ENCODE results near the gene NEURL1.

DNA sequence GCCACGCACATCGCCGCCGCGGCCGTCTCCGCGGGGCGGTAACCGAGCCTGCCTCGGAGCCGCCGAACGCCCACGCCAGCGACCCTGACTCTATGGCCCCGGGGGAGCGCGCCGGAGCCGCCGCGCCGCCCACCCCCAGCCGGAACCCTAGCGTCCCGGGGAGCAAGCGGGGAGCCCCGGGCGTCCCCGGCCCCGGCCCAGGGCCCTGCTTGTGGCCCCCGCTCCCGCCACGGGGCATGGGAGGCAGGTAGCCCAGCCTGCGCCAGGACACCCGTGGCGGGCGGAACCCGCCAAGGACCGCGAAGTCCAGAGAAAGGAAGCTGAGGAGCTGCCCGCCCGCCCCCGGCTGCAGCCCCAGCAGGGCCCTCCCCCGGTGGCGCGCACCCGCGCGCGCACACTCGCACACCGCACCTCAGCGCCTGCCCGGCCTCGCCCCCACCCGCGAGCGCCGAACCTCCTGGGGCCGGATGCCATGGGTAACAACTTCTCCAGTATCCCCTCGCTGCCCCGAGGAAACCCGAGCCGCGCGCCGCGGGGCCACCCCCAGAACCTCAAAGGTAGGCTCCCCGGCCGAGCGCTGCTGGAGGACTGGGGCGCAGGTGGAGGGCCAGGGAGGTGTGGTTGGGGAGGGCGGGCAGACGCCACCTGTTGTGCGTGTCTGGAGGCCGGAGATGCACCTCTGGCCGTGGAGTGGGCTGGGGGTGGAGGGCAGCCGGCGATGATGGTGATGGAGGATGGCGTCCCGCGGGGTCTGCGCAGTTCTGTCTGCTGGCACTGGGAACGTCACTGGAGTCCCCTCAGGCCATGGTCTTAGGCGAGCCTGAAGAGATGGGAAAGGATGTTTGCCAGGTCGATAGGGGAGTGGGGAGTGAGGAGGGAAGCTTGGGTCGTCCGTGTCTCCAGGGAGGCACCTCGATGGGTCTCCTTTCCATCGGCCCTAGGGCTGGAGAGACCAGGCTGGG, 692 bp downstream of the NEURL1 start:
- TF ChIP-seq, protein P1, sequence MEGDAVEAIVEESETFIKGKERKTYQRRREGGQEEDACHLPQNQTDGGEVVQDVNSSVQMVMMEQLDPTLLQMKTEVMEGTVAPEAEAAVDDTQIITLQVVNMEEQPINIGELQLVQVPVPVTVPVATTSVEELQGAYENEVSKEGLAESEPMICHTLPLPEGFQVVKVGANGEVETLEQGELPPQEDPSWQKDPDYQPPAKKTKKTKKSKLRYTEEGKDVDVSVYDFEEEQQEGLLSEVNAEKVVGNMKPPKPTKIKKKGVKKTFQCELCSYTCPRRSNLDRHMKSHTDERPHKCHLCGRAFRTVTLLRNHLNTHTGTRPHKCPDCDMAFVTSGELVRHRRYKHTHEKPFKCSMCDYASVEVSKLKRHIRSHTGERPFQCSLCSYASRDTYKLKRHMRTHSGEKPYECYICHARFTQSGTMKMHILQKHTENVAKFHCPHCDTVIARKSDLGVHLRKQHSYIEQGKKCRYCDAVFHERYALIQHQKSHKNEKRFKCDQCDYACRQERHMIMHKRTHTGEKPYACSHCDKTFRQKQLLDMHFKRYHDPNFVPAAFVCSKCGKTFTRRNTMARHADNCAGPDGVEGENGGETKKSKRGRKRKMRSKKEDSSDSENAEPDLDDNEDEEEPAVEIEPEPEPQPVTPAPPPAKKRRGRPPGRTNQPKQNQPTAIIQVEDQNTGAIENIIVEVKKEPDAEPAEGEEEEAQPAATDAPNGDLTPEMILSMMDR (conservative IDR thresholded peaks at IDR 0.05) = no peak
- no peak for TF ChIP-seq EZH2 (IDR thresholded peaks at IDR 0.05; ENCODE audit: low read depth)
